PFSK-1 (cell line): ENCODE results near the gene WFIKKN1.

ENCODE experiments used
- FOXP2 ChIP-seq: optimal IDR thresholded peaks from 2 replicates; pipeline ENCODE3; 2011; ENCODE audit warnings: borderline replicate concordance, control low read depth, inconsistent platforms; ENCODE audit not compliant: insufficient read depth; ENCODE audit errors: extremely low read length, extremely low read depth
- POLR2AphosphoS5 ChIP-seq: IDR thresholded peaks from 2 replicates; pipeline ENCODE4 v1.6.1; 2012; ENCODE audit warnings: low read depth, mild to moderate bottlenecking, control low read depth, low read length, moderate library complexity
- SIN3A ChIP-seq: IDR thresholded peaks from 2 replicates; pipeline ENCODE4 v1.6.1; 2012; ENCODE audit warnings: mild to moderate bottlenecking, low read length, moderate library complexity, borderline replicate concordance; ENCODE audit not compliant: insufficient read depth
- TAF1 ChIP-seq: IDR thresholded peaks from 2 replicates; pipeline ENCODE4 v1.6.1; 2012; ENCODE audit warnings: low read length, control low read depth, borderline replicate concordance; ENCODE audit not compliant: insufficient read depth
- TF ChIP-seq, protein P1 (sequence below), 2 experiments: IDR thresholded peaks; 2 replicates each; pipeline versions ENCODE4 v1.6.1 to v1.8.0; 2011 to 2012; ENCODE audit warnings: low read depth in 2 of 2, low read length in 2 of 2, control low read depth in 1 of 2, inconsistent platforms in 1 of 2, mild to moderate bottlenecking in 1 of 2, moderate library complexity in 1 of 2; ENCODE audit not compliant: insufficient read depth in 1 of 2

Gene WFIKKN1

DNA sequence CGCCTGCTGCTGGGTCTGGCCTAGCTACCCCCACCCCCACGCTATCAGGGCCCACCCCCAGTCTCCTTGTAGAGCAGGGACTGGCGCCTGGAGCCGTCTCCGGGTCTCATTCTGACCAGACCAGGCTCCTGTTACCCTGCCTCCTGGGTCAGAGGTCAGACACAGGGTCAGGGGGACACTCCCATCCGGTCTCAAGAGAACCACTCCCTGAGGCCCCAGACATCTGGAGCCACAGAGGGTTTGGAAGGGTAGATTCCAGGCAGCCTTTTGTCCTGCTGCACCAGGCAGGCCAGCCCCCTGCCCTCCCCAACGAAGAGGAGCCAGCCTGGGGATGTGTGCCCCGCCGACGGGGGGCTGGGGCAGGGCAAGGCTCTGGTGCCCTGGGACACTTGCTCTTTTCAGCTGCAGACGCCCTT lies 944 bp upstream of the WFIKKN1 start:
- TF ChIP-seq SIN3A: no peak
- TF ChIP-seq, protein P1, sequence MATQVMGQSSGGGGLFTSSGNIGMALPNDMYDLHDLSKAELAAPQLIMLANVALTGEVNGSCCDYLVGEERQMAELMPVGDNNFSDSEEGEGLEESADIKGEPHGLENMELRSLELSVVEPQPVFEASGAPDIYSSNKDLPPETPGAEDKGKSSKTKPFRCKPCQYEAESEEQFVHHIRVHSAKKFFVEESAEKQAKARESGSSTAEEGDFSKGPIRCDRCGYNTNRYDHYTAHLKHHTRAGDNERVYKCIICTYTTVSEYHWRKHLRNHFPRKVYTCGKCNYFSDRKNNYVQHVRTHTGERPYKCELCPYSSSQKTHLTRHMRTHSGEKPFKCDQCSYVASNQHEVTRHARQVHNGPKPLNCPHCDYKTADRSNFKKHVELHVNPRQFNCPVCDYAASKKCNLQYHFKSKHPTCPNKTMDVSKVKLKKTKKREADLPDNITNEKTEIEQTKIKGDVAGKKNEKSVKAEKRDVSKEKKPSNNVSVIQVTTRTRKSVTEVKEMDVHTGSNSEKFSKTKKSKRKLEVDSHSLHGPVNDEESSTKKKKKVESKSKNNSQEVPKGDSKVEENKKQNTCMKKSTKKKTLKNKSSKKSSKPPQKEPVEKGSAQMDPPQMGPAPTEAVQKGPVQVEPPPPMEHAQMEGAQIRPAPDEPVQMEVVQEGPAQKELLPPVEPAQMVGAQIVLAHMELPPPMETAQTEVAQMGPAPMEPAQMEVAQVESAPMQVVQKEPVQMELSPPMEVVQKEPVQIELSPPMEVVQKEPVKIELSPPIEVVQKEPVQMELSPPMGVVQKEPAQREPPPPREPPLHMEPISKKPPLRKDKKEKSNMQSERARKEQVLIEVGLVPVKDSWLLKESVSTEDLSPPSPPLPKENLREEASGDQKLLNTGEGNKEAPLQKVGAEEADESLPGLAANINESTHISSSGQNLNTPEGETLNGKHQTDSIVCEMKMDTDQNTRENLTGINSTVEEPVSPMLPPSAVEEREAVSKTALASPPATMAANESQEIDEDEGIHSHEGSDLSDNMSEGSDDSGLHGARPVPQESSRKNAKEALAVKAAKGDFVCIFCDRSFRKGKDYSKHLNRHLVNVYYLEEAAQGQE (IDR thresholded peaks at IDR 0.05; ENCODE audit: insufficient read depth in 1 of 2, low read depth in 2 of 2, low read length in 2 of 2): no peak
- TF ChIP-seq POLR2AphosphoS5: no peak
- TF ChIP-seq TAF1: no peak
- no peak for TF ChIP-seq FOXP2

DNA sequence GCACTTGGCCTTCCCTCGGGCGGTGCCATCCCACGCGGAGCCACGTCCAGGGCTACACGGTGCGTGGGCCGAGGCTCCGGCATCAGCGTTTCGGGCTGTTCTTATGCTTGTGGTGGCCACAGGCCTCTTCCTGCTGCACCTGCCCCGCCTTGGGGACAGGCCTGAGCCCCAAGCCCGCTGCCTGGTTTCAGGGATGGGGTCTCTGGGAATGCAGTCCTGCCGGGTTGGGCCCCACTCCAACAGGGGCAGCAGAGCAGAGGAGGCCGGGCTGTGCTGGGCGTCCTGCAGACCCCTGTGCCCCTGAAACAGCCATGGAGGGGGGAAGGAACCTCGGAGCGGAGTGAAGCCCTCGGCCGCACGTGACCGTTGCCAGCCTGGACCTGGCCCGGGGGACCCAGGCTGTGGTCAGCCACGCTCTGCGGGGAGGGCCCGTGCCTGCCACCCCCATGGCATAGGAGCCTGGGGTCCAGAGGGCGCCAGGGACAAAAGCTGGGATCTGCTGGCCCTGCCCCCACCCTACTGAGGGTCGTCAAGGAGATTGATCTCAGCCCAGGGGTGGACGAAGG lies 453 bp upstream of the WFIKKN1 start:
- TF ChIP-seq FOXP2: no peak
- TF ChIP-seq SIN3A: no peak
- TF ChIP-seq, protein P1 (IDR thresholded peaks at IDR 0.05; ENCODE audit: insufficient read depth in 1 of 2, low read depth in 2 of 2, low read length in 2 of 2): no peak
- TF ChIP-seq POLR2AphosphoS5: no peak
- no peak for TF ChIP-seq TAF1

GRCh38 chr16:631808-632358 lies 1.1 kb downstream of the WFIKKN1 start:
- TF ChIP-seq, protein P1 (IDR thresholded peaks at IDR 0.05; ENCODE audit: insufficient read depth in 1 of 2, low read depth in 2 of 2, low read length in 2 of 2): no peak
- TF ChIP-seq FOXP2 (no peak), TAF1 (no peak), POLR2AphosphoS5 (no peak), SIN3A (no peak)

DNA sequence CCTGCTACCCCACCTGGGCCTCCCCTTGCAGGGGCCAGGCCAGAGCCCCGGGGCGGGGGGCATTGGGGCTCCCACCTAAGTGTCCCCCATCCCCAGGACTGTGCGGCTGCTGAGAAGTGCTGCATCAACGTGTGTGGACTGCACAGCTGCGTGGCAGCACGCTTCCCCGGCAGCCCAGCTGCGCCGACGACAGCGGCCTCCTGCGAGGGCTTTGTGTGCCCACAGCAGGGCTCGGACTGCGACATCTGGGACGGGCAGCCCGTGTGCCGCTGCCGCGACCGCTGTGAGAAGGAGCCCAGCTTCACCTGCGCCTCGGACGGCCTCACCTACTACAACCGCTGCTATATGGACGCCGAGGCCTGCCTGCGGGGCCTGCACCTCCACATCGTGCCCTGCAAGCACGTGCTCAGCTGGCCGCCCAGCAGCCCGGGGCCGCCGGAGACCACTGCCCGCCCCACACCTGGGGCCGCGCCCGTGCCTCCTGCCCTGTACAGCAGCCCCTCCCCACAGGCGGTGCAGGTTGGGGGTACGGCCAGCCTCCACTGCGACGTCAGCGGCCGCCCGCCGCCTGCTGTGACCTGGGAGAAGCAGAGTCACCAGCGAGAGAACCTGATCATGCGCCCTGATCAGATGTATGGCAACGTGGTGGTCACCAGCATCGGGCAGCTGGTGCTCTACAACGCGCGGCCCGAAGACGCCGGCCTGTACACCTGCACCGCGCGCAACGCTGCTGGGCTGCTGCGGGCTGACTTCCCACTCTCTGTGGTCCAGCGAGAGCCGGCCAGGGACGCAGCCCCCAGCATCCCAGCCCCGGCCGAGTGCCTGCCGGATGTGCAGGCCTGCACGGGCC lies 1.9 kb downstream of the WFIKKN1 start:
- TF ChIP-seq FOXP2 (no peak), SIN3A (no peak), POLR2AphosphoS5 (no peak), TAF1 (no peak)
- TF ChIP-seq, protein P1 (IDR thresholded peaks at IDR 0.05; ENCODE audit: insufficient read depth in 1 of 2, low read depth in 2 of 2, low read length in 2 of 2): no peak
